GM23338 (cell line): ENCODE measurements around the gene COL20A1. TPM values are rescaled to one million over a fixed set of nuclear protein-coding genes. Genes with fewer than 3 reads are reported as not detected.

Experiments
- ATAC-seq: fragments of 200-7000 bp; cut with Tn5 transposase; 3 replicates; pipeline ENCODE4 v1.9.1; 2020
- DNase-seq: peaks from one replicate; pipeline ENCODE4 v3.0.0-alpha.2; 2015; ENCODE audit warnings: low spot score
- H2AFZ ChIP-seq: fragments of 200-600 bp; sonication (generic); 2 replicates; pipeline ENCODE4 v1.8.0; 2016; ENCODE audit warnings: antibody characterized with exemption, mild to moderate bottlenecking, moderate library complexity
- H3F3A ChIP-seq: fragments of 200-600 bp; sonication (generic); replicated peaks from 2 replicates; pipeline ENCODE4 v1.8.0; 2017; ENCODE audit warnings: antibody characterized with exemption, mixed run types, low read depth
- H3K27ac ChIP-seq: fragments of 200-600 bp; sonication (generic); 2 replicates; pipeline ENCODE4 v1.6.1; 2016; ENCODE audit warnings: low read depth
- H3K27me3 ChIP-seq: fragments of 200-600 bp; sonication (generic); 2 replicates; pipeline ENCODE4 v1.8.0; 2016; ENCODE audit warnings: mild to moderate bottlenecking, mixed run types, moderate library complexity; ENCODE audit not compliant: insufficient read depth
- H3K36me3 ChIP-seq: fragments of 200-600 bp; sonication (generic); 2 replicates; pipeline ENCODE4 v1.8.0; 2016; ENCODE audit warnings: mild to moderate bottlenecking; ENCODE audit not compliant: insufficient read depth
- H3K4me1 ChIP-seq: fragments of 200-600 bp; sonication (generic); 2 replicates; pipeline ENCODE4 v1.8.0; 2016; ENCODE audit warnings: mild to moderate bottlenecking, moderate library complexity; ENCODE audit not compliant: insufficient read depth
- H3K4me2 ChIP-seq: fragments of 200-600 bp; sonication (generic); 2 replicates; pipeline ENCODE4 v1.7.1; 2017; ENCODE audit warnings: mixed run types
- H3K4me3 ChIP-seq: fragments of 200-600 bp; sonication (generic); 2 replicates; pipeline ENCODE4 v1.6.1; 2016; ENCODE audit warnings: mixed run types
- H3K79me2 ChIP-seq: fragments of 200-600 bp; sonication (generic); replicated peaks from 2 replicates; pipeline ENCODE4 v1.8.0; 2017; ENCODE audit warnings: mild to moderate bottlenecking; ENCODE audit not compliant: insufficient read depth
- H3K9me2 ChIP-seq: fragments of 200-600 bp; sonication (generic); 2 replicates; pipeline ENCODE4 v1.8.0; 2017; ENCODE audit not compliant: insufficient read depth
- H4K20me1 ChIP-seq: fragments of 200-600 bp; sonication (generic); replicated peaks from 2 replicates; pipeline ENCODE4 v1.8.0; 2017; ENCODE audit warnings: mild to moderate bottlenecking; ENCODE audit not compliant: insufficient read depth
- H3K27ac Mint-ChIP-seq: 2 replicates; pipeline ENCODE4 v1.8.0; 2020; ENCODE audit warnings: inconsistent platforms, mild to moderate bottlenecking, moderate library complexity, mixed read lengths
- H3K27me3 Mint-ChIP-seq: 3 replicates; pipeline ENCODE4 v1.8.0; 2022; ENCODE audit warnings: low read depth, mild to moderate bottlenecking, moderate library complexity, mixed read lengths, inconsistent platforms; ENCODE audit not compliant: insufficient read depth, poor library complexity
- H3K36me3 Mint-ChIP-seq: 3 replicates; pipeline ENCODE4 v1.8.0; 2021; ENCODE audit warnings: low read depth, mild to moderate bottlenecking, inconsistent platforms, moderate library complexity, mixed read lengths
- H3K4me1 Mint-ChIP-seq: 3 replicates; pipeline ENCODE4 v1.8.0; 2020; ENCODE audit warnings: mild to moderate bottlenecking, inconsistent platforms, mixed read lengths
- H3K4me3 Mint-ChIP-seq: 3 replicates; pipeline ENCODE4 v1.8.0; 2021; ENCODE audit warnings: moderate library complexity, mild to moderate bottlenecking, inconsistent platforms, mixed read lengths
- H3K9me3 Mint-ChIP-seq: 3 replicates; pipeline ENCODE4 v1.8.0; 2020; ENCODE audit warnings: moderate library complexity, mild to moderate bottlenecking, inconsistent platforms, mixed read lengths
- CREB1 ChIP-seq: fragments of 250-450 bp; sonication (Bioruptor Pico); IDR thresholded peaks from 2 replicates; pipeline ENCODE4 v1.5.0; 2020; ENCODE audit warnings: low read depth, mild to moderate bottlenecking, moderate library complexity
- EZH2 ChIP-seq: fragments of 200-600 bp; sonication (generic); IDR thresholded peaks from one replicate; pipeline ENCODE4 v1.8.0; 2017; ENCODE audit warnings: antibody characterized with exemption, mild to moderate bottlenecking, low read depth; ENCODE audit not compliant: unreplicated experiment
- EZH2phosphoT487 ChIP-seq: fragments of 200-600 bp; sonication (generic); IDR thresholded peaks from one replicate; pipeline ENCODE4 v1.8.1; 2018; ENCODE audit warnings: antibody characterized with exemption; ENCODE audit not compliant: unreplicated experiment
- POLR2AphosphoS5 ChIP-seq: IDR thresholded peaks from 2 replicates; pipeline ENCODE4 v1.6.1; 2016; ENCODE audit warnings: antibody characterized with exemption, low read depth
- STAT1 ChIP-seq: IDR thresholded peaks from one replicate; pipeline ENCODE4 v1.6.1; 2016; ENCODE audit warnings: antibody characterized with exemption; ENCODE audit not compliant: unreplicated experiment
- ZNF331 ChIP-seq: fragments of 250-450 bp; sonication (Bioruptor Pico); IDR thresholded peaks from 2 replicates; pipeline ENCODE4 v1.5.0; 2020; ENCODE audit warnings: low read depth, mild to moderate bottlenecking, moderate library complexity
- polyA plus RNA-seq: library from polyadenylated mRNA; unstranded; fragments of >200 nt; fragmentation: Nextera tagmentation; extraction: Ambion mirVana; gene quantifications from 2 replicates; pipeline ENCODE4 v1.2.1, GENCODE V29; 2016
- total RNA-seq: library from RNA; depleted of rRNA; stranded (reverse); fragments of >200 nt; shearing (Covaris generic); gene quantifications from 2 replicates; pipeline ENCODE4 v1.2.3, GENCODE V29; 2014
- TF ChIP-seq, protein P1 (sequence below): fragments of 250-450 bp; sonication (Bioruptor Pico); IDR thresholded peaks from 2 replicates; pipeline ENCODE4 v1.5.0; 2020; ENCODE audit warnings: mild to moderate bottlenecking, moderate library complexity
- TF ChIP-seq, protein P2 (sequence below), 2 experiments: fragments of 200-600 bp in 1 of 2; sonication (generic) in 1 of 2; conservative IDR thresholded peaks; 2 replicates each; pipeline versions ENCODE4 v1.5.1 to v1.6.1; 2016 to 2017; ENCODE audit warnings: antibody characterized with exemption in 2 of 2, low read depth in 2 of 2, mild to moderate bottlenecking in 2 of 2, moderate library complexity in 1 of 2
- TF ChIP-seq, protein P3 (sequence below): IDR thresholded peaks from 2 replicates; pipeline ENCODE4 v1.6.1; 2016; ENCODE audit warnings: antibody characterized with exemption
- TF ChIP-seq, protein P4 (sequence below): IDR thresholded peaks from one replicate; pipeline ENCODE4 v1.6.1; 2018; ENCODE audit warnings: antibody characterized with exemption; ENCODE audit not compliant: unreplicated experiment

Gene COL20A1
- total and polyA plus RNA-seq, 2 experiments from 2014 or later = 0.28 to 0.79 TPM

DNA sequence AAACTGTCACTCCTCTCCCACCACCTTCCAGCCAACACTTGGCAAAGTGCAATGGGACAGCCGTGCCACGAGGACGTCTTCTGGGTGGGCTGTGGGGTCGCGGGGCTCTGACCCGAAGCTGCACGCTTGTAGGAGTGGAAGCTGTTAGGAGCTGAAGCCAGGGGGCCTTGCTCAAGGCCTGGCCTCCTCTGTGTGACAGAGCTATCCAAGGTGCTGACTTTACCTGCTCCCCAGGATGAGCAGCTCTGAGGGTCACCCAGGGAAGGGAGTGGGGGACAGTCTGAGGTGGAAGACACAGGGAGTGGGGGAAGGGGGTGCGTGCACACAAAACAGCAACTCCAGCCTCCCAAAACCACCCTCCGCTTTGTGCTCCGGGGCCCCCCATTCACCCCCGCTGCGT is 85.6 kb downstream of the COL20A1 start:
- TF ChIP-seq CREB1 (CRISPR knock-in tag) (no peak), STAT1 (no peak), EZH2phosphoT487 (no peak), EZH2 (no peak), ZNF331 (CRISPR knock-in tag) (no peak), POLR2AphosphoS5 (no peak)
- TF ChIP-seq, protein P1, sequence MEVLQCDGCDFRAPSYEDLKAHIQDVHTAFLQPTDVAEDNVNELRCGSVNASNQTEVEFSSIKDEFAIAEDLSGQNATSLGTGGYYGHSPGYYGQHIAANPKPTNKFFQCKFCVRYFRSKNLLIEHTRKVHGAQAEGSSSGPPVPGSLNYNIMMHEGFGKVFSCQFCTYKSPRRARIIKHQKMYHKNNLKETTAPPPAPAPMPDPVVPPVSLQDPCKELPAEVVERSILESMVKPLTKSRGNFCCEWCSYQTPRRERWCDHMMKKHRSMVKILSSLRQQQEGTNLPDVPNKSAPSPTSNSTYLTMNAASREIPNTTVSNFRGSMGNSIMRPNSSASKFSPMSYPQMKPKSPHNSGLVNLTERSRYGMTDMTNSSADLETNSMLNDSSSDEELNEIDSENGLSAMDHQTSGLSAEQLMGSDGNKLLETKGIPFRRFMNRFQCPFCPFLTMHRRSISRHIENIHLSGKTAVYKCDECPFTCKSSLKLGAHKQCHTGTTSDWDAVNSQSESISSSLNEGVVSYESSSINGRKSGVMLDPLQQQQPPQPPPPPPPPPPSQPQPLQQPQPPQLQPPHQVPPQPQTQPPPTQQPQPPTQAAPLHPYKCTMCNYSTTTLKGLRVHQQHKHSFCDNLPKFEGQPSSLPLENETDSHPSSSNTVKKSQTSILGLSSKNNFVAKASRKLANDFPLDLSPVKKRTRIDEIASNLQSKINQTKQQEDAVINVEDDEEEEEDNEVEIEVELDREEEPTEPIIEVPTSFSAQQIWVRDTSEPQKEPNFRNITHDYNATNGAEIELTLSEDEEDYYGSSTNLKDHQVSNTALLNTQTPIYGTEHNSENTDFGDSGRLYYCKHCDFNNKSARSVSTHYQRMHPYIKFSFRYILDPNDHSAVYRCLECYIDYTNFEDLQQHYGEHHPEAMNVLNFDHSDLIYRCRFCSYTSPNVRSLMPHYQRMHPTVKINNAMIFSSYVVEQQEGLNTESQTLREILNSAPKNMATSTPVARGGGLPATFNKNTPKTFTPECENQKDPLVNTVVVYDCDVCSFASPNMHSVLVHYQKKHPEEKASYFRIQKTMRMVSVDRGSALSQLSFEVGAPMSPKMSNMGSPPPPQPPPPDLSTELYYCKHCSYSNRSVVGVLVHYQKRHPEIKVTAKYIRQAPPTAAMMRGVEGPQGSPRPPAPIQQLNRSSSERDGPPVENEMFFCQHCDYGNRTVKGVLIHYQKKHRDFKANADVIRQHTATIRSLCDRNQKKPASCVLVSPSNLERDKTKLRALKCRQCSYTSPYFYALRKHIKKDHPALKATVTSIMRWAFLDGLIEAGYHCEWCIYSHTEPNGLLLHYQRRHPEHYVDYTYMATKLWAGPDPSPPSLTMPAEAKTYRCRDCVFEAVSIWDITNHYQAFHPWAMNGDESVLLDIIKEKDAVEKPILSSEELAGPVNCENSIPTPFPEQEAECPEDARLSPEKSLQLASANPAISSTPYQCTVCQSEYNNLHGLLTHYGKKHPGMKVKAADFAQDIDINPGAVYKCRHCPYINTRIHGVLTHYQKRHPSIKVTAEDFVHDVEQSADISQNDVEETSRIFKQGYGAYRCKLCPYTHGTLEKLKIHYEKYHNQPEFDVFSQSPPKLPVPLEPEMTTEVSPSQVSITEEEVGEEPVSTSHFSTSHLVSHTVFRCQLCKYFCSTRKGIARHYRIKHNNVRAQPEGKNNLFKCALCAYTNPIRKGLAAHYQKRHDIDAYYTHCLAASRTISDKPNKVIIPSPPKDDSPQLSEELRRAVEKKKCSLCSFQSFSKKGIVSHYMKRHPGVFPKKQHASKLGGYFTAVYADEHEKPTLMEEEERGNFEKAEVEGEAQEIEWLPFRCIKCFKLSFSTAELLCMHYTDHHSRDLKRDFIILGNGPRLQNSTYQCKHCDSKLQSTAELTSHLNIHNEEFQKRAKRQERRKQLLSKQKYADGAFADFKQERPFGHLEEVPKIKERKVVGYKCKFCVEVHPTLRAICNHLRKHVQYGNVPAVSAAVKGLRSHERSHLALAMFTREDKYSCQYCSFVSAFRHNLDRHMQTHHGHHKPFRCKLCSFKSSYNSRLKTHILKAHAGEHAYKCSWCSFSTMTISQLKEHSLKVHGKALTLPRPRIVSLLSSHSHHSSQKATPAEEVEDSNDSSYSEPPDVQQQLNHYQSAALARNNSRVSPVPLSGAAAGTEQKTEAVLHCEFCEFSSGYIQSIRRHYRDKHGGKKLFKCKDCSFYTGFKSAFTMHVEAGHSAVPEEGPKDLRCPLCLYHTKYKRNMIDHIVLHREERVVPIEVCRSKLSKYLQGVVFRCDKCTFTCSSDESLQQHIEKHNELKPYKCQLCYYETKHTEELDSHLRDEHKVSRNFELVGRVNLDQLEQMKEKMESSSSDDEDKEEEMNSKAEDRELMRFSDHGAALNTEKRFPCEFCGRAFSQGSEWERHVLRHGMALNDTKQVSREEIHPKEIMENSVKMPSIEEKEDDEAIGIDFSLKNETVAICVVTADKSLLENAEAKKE (CRISPR knock-in tag) = no peak
- TF ChIP-seq, protein P2, sequence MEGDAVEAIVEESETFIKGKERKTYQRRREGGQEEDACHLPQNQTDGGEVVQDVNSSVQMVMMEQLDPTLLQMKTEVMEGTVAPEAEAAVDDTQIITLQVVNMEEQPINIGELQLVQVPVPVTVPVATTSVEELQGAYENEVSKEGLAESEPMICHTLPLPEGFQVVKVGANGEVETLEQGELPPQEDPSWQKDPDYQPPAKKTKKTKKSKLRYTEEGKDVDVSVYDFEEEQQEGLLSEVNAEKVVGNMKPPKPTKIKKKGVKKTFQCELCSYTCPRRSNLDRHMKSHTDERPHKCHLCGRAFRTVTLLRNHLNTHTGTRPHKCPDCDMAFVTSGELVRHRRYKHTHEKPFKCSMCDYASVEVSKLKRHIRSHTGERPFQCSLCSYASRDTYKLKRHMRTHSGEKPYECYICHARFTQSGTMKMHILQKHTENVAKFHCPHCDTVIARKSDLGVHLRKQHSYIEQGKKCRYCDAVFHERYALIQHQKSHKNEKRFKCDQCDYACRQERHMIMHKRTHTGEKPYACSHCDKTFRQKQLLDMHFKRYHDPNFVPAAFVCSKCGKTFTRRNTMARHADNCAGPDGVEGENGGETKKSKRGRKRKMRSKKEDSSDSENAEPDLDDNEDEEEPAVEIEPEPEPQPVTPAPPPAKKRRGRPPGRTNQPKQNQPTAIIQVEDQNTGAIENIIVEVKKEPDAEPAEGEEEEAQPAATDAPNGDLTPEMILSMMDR (conservative IDR thresholded peaks at IDR 0.05; ENCODE audit: low read depth in 2 of 2) = peak in 1 of 2 experiments; percentile 23; a peak in 1 of 4 replicates
- TF ChIP-seq, protein P3, sequence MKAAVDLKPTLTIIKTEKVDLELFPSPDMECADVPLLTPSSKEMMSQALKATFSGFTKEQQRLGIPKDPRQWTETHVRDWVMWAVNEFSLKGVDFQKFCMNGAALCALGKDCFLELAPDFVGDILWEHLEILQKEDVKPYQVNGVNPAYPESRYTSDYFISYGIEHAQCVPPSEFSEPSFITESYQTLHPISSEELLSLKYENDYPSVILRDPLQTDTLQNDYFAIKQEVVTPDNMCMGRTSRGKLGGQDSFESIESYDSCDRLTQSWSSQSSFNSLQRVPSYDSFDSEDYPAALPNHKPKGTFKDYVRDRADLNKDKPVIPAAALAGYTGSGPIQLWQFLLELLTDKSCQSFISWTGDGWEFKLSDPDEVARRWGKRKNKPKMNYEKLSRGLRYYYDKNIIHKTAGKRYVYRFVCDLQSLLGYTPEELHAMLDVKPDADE = no peak
- TF ChIP-seq, protein P4, sequence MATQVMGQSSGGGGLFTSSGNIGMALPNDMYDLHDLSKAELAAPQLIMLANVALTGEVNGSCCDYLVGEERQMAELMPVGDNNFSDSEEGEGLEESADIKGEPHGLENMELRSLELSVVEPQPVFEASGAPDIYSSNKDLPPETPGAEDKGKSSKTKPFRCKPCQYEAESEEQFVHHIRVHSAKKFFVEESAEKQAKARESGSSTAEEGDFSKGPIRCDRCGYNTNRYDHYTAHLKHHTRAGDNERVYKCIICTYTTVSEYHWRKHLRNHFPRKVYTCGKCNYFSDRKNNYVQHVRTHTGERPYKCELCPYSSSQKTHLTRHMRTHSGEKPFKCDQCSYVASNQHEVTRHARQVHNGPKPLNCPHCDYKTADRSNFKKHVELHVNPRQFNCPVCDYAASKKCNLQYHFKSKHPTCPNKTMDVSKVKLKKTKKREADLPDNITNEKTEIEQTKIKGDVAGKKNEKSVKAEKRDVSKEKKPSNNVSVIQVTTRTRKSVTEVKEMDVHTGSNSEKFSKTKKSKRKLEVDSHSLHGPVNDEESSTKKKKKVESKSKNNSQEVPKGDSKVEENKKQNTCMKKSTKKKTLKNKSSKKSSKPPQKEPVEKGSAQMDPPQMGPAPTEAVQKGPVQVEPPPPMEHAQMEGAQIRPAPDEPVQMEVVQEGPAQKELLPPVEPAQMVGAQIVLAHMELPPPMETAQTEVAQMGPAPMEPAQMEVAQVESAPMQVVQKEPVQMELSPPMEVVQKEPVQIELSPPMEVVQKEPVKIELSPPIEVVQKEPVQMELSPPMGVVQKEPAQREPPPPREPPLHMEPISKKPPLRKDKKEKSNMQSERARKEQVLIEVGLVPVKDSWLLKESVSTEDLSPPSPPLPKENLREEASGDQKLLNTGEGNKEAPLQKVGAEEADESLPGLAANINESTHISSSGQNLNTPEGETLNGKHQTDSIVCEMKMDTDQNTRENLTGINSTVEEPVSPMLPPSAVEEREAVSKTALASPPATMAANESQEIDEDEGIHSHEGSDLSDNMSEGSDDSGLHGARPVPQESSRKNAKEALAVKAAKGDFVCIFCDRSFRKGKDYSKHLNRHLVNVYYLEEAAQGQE = peak; percentile 91
- peak; percentile 76 for DNase-seq
- Histone ChIP-seq H3K36me3 (no peaks in the 10 kb centered on the region), H3K79me2 (no peaks in the 10 kb centered on the region), H4K20me1 (no peaks in the 10 kb centered on the region), H3K4me1 (peaks cover 18% of the 10 kb centered on the region), H3K27me3 (no peaks in the 10 kb centered on the region), H3K27ac (no peak overlapping the region), H2AFZ (no peak overlapping the region), H3K4me3 (no peak overlapping the region), H3K4me2 (peak overlapping the region; percentile 71), H3F3A (no peaks in the 10 kb centered on the region), H3K9me2 (no peaks in the 10 kb centered on the region)
- Mint-ChIP-seq H3K4me3 (peak overlapping the region; percentile 40; the same call in 2 of the 3 replicates), H3K9me3 (no peaks in the 10 kb centered on the region; the same call in 2 of the 3 replicates), H3K27ac (no peak overlapping the region), H3K36me3 (no peaks in the 10 kb centered on the region), H3K27me3 (peaks cover 16% of the 10 kb centered on the region), H3K4me1 (peaks cover 27% of the 10 kb centered on the region)
- peak; percentile 58 for ATAC-seq
